GM12891 (cell line): ENCODE measurements around the gene YBEY.

Experiments
- PAX5 ChIP-seq: IDR thresholded peaks from 2 replicates; pipeline ENCODE4 v1.6.1; 2011; ENCODE audit warnings: low read length, moderate library complexity, mild to moderate bottlenecking; ENCODE audit not compliant: insufficient read depth, severe bottlenecking
- POLR2AphosphoS5 ChIP-seq: IDR thresholded peaks from 2 replicates; pipeline ENCODE4 v1.6.1; 2011; ENCODE audit warnings: low read depth, low read length, control low read depth
- SPI1 ChIP-seq: IDR thresholded peaks from 2 replicates; pipeline ENCODE4 v1.6.1; 2011; ENCODE audit warnings: low read depth, low read length, control low read depth
- TAF1 ChIP-seq: IDR thresholded peaks from 2 replicates; pipeline ENCODE4 v1.6.1; 2011; ENCODE audit warnings: low read depth, low read length, control low read depth

- TF ChIP-seq TAF1, result no peak
- TF ChIP-seq PAX5, result no peak
- no peak for TF ChIP-seq POLR2AphosphoS5
- TF ChIP-seq SPI1, result no peak
These were observed 16.7 kb upstream of the YBEY start for GRCh38 chr21:46269466-46269865.
